Thyroid gland (tissue), 4 donors: ENCODE measurements around the gene DPY19L1.
"Not testable (repeated sequence)": the region's sequence is repeated elsewhere in the genome, so short reads cannot be mapped to it uniquely, and the experiment has no call there.

Experiments used
- CTCF ChIP-seq, 6 experiments: fragments of 200-600 bp in 3 of 6; fragments of 450-650 bp in 3 of 6; sonication (generic) in 3 of 6; IDR thresholded peaks; one replicate each; pipeline ENCODE4 v1.5.1; 2016 to 2019; ENCODE audit warnings: antibody characterized with exemption in 6 of 6, mild to moderate bottlenecking in 2 of 6, inconsistent platforms in 1 of 6, moderate library complexity in 1 of 6
- POLR2A ChIP-seq, 2 donors: fragments of 450-650 bp; IDR thresholded peaks; one replicate each; pipeline ENCODE4 v1.6.1; 2017; ENCODE audit warnings: antibody characterized with exemption in 2 of 2, mild to moderate bottlenecking in 2 of 2, moderate library complexity in 1 of 2

GRCh38 chr7:35065382-35065781 lies 28.1 kb upstream of the DPY19L1 start:
- TF ChIP-seq CTCF, POLR2A (IDR thresholded peaks at IDR 0.05): not testable (repeated sequence)
